Measurements from ENCODE around the gene RPTOR.

The RPTOR gene

DNA sequence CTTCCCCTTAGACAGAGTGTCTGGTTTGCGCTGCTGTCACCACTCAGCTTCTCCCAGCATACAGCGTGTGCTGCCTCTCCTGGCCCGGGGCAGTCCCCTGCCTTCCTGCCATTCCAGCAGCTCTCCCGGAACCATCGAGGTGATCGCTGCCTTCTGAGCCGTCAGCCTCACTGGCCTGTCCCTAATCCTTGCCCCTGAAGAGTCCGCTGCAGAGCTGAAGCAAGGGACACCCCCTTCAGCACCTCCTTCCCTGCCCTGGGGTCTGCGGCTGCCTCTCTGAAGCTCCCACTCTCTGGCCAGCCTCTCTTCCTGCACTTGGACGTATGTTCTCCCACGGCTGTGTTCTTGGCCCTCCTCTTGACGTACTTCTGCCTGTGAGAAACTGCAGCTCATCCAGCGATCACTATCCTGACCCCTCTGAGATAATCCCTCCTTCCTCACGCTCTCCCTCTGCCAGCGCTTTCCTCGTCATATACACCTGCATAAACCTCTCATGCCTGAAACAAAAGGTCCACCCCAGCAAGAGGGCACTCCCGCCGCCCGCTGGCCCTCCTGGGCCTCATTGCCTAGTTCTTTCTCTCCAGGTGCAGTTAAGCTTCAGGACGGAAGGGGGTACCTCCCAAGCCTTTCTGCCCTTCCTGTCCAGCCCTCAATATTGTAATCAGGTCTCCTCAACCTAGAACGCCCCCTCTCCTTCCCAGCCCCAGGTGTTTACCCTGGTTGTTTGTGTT is 226.4 kb downstream of the RPTOR start:
- no peak for DNase-seq

DNA sequence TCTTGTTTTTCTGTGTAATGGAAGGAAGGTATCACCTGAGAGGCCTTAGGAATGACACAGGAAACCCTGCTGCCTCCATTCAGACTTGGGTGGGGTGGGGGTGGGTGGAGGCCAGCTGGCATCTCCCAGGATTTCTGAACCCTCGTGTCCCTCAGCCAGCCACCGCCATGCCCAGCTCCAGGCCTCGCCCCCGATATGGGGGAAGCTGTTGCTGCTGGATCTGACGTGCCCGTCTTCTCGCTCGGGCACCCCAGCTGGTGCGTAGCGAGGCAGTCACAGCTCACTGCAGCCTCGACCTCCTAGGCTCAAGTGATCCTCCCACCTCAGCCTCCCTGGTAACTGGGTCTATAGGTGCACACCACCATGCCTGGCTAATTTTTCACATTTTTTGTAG is 227.0 kb downstream of the RPTOR start:
- no peak for DNase-seq

DNA sequence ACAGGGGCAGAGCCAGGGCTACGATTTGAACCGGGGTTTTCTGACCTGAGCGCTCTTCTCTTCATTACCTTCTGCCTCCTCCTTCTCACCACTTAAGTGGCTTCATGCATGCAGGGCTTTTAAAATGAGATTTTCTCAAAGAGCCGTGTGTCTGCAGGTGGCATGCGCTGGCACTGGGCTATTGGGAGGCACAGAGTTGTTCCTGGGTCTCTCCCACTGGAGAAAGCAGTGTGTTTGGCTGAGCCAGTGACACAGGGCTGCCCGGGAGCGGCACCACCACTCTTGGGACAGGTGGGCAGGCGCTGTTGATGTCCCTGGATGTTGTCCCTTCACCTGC is 228.2 kb downstream of the RPTOR start:
- DNase-seq, result no peak

DNA sequence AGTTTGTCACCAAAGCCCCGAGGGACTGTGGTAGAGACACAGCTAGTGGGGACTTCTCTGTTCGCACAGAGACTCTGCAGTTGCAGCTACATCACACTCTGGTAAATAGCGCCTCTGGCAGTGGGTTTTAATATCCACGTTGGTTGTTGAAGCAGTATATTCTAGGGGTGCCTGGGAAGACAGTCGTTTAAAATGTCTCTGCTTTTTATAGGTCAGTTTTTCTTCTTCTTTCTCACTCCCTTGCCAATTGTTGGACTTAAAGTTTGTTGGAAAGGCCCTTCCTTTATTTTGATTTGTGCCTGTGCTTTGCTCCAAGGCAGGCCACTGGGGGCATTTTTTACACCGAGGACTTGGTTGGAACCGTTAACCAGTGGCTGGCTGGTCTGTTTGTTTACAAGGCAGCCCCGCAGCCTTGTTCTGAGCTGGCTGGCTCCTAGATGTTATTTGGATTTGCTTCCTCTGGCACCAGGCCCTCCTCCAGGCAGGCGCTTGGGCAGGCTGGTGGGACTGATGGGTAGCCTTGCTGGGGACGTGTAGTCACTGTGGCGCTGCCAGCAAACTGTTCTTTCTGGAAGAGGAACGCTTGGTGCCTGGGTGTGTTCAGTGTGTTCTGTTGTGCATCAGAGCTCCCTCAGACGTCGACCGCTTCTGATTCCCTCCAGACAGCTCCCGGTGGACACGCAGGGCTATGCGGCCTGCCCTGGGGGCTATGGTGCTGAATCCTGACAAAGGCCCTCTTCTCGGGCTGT is 228.8 kb downstream of the RPTOR start:
- no peak for DNase-seq

DNA sequence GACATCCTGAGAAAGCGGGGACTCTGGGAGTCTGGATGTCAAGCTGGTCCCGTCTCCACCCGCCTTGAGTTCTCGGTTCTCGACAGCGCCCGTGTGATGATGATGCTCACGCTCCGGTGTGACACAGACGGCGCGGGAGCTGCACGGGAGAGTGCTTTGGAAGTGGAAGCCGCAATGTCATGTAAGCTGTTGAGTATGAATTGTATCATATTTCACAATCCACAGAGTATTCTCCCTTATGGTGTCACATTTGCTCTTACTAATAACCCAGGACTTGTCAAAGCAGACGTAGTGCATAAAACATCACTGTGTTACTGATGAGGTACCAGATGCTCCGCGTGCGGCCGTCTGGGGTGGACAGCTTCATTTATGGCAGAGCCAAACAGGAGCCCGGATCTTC is 229.5 kb downstream of the RPTOR start:
- no peak for DNase-seq

DNA sequence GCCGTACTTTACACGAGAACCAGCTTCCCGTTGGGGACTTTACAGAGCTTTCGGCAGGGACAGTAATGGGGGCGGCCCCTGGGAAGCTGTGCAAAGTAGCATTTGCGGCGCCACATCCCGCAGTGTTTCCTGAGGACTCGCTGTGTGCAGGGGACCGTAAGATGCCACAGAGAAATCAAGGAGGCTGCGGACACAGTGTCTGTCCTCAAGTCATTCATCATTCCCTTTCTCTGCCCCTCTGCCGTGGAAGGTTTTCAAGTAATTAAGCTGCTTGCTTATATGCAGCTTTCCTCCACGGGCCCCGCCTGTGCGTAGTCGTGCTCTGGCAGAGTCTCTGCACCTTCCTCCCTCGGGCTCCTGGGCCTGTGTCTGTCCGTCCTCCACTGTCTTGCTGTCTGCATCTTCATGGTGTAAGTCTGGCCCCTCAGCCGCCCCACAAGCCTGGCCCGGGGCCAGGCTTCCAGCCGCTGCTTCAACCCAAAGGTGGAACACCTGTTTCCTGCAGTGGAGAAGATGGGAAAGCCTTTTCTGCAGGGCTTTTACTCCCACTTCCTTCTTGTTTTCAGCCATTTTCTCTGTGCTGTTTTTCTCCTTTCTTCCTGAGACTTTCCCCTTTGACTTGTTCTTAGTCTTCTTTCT is 230.1 kb downstream of the RPTOR start:
- no peak for DNase-seq

DNA sequence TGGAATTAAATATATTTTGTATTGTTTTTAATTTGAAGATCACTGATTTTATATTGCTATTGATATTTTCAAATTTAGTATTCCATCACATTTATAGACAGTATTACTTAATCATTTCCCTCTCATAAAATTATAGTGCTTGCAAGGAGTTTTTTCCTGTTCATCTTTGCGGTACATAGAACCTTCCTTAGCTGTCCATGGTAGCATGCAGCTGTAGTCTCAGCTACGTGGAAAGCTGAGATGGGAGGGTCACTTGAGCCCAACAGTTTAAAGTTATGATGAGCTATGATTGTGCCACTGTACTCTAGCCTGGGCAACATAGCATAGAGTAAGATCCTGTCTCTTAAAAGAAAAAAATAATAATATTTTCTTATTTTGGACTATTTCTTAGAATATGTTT is 231.2 kb downstream of the RPTOR start:
- no peak for DNase-seq

DNA sequence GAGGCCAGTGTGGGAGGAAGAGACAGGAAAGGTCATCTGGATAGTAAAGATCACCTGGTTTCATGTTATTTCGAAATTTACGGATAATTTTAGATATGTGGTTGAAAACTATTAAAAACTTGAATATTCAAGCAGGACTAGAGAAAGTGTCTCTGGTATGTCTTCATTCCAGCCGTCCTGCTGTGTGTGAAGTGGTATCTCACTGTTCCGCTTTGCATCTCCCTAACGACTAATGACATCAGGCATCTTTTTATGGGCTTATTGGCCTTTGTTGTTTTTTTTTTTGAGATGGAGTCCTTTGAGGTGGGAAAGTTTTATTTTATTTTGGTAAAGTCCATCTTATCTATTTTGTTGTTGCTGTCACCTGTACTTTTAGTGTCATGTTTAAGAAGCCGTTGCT is 232.6 kb downstream of the RPTOR start:
- DNase-seq, result no peak

DNA sequence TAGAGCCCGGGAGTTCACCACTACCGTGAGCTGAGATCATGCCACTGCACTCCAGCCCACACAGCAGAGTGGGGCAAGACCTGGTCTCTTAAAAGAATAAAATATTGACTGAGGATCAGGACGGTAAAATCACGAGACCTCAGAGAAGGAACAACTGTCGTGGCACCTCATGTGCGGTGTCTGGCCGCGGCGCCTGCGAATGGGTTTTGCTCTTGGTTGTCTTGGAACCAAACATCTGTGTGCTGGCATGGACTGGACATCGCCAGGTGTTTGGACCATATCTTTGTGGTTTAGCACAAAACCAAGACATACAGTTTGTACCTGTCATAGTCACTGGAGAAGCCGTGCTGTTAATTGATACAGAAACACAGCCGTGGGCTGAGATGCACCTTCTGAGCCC is 234.1 kb downstream of the RPTOR start:
- DNase-seq, result no peak

DNA sequence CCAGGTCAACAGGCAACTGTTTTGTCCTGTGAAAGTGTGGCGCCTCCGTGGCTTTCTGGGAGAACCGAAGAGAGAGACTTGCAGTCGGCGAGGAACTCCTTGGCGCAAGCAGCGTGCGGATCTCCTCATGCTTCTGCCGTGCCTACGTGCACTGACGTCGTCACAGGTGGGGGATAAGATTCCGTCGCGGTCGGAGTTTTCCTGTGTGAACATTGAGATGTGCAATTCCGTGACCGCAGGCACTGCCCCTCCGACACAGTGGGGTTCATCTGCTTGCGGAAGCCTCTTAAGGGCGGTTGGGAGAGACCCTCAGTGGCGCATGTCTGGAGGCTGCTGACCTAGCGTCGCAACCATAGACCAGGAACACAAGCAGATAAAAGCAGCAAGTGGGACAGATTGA is 234.7 kb downstream of the RPTOR start:
- DNase-seq, result no peak

DNA sequence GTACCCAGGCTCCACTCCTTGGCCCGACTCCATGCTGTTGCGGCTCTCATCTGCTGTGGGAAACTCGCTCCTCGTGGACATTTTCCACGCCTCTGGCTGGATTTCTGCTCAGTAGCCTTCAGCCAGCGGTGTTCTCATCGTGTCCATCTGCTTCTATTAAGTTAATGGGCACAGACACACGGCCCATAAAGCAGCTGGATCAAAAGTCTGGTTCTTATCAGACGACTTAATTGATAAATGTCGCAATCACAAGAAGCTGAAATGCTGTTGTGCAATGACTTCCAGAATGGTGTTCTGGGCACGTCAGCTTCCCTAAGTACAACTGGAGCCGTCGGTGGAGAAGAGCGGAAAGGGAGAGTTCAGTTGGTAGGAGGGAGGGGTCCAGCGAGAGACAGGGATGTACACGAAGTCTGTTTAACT is 235.3 kb downstream of the RPTOR start:
- no peak for DNase-seq

DNA sequence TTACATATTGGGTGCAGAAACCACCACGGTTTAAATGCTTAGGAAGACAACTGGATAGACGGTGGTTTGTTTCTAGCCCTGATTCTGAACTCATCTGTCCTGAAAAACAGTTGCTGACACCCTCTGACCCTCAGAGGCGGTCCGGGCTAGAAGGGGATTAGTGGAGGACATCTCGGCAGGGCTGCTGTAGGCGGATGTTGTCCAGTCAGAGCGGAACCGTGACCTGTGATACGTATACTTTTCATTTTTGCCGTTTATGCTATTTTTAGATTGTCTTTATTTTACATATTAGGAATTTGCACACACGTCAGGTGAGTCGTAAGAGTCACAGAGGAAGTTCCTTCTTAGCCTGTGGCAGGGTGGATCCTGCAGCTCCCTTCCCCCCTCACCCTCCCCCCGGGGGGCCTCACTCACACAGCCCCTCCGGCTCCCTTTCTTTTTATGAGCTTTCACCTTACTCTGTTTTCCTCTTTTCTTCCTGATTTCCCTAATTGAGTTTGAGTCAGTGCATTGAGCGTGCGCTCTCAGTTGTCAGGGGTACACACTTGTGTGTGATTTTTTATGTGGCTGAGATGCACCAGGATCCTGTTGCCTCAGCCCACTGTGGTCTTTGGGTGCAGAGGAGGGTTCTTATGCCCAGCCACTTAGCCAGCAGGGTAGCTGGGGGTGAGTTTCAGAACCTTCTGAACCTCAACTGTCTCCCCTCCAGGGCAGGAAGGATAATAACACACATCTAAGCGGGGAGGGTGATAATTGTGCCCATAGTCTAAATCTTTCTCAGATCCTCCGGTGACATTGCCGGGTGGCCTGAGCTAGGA is 236.0 kb downstream of the RPTOR start:
- DNase-seq, result no peak

DNA sequence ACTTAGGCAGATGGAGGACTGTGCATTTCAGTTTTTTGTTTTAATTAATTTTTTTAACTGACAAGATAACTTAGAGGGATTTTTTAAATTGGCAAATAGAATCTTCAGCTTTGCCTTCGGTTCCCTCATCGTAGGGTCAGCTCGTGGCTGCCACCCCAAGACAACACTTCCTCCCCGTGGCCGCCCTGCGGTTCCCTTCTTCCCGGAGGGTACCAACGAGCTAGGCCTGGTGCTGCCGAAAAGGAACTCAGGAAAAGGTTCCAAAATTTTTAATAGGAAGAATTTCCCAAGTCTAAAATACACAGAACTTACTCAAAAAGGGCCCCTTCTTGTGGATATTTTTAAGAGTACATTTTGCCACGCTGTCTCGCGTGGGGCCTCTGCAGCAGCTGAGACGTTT is 236.6 kb downstream of the RPTOR start:
- DNase-seq, result no peak

DNA sequence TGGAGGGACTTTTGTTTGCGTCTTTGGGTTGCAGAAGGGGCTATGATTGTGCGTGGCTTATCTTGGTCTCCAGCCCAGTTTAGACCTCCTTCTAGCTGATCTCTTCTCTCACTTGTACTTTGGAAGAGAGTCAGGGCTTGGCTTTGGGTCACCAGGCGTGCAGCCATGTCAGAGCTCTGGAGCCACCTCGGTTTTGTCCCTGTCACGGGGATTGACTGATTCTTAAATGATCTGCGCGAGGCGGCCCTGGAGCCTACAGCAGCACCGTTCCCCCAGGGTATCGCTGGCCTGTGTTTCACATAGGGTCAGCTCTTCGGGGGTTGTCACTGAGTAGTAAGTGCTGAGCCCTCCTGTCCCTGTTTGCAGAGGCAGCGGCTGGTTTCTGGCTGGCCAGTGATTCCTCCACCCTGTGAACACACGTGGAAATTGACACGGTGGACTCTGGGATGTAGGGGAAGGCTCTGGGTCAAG is 237.2 kb downstream of the RPTOR start:
- DNase-seq, result no peak

DNA sequence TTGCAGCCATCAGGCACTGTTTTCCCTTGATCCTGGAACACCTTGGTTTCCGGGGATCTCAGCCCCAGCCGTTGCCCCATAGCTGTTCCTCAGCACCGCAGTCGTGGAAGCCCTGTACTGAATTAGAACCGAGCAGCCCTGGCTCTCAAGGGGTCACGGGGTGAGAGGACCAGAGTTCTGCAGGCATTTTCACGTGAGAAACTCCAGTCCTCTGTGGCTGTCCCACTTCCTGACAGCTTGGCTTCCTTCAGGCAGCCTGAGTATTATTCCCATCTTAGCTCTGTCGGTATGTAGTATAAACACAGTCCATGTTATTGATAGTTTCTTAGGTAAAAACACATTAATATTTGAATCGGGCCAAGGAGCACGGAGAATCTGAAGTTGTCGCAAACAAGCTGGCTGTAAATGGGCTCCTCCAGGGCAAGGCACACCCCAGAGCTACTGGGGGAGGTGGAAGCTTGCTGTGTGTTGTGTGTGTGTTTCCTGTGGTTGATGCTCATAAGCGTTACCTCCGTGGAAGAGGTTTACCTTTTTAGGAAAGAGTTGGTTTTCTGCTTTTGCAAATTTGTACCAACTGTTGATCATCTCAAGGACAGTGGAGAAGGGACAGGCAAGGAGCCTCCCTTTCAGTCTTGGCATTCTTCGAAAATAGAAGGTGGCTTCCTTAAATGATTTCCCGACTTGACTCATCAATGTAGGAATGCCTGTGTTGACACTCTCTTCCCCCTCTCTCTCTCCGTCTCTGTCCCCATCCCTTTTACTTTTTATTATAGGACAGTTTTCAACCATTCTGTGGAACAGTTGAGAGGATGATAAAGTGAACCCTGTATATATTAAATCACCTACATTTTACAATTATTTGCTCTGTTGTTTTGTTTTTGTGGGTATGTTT is 238.1 kb downstream of the RPTOR start:
- no peak for DNase-seq

DNA sequence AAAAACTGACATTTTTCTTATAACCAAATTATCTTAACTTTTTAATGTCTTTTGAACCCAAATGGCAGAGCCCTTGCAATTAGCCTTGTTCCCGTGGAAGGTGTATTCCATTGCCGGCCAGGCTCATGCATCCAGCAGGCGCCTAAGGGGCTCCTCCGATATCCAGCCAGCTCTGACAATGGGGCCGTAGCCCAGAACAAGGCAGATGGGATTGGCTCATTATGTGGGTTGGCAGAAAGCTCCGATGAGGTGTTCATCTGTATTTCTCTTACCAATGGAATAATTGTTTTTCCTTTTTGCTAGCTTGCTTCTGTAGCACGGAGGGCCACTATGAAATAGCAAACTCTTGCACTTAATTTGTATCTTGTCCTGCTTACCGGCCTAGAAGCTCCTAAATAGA is 238.8 kb downstream of the RPTOR start:
- DNase-seq, result no peak

DNA sequence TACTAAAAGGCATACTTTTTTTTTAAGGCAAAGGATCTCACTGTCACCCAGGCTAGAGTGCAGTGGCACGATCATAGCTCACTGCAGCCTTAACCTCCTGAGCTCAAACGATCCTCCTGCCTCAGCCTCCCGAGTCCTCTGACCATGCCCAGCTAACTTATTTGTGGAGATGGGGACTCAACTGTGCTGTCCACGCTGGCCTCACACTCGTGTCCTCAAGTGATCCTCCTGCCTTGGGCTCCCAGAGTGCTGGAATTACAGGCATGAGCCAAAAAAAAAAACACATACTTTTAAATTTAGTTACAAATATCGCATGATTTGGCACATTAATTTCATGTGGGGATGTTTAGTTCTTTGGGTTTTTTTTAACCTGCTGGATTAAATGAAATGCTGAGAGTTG is 239.3 kb downstream of the RPTOR start:
- no peak for DNase-seq

DNA sequence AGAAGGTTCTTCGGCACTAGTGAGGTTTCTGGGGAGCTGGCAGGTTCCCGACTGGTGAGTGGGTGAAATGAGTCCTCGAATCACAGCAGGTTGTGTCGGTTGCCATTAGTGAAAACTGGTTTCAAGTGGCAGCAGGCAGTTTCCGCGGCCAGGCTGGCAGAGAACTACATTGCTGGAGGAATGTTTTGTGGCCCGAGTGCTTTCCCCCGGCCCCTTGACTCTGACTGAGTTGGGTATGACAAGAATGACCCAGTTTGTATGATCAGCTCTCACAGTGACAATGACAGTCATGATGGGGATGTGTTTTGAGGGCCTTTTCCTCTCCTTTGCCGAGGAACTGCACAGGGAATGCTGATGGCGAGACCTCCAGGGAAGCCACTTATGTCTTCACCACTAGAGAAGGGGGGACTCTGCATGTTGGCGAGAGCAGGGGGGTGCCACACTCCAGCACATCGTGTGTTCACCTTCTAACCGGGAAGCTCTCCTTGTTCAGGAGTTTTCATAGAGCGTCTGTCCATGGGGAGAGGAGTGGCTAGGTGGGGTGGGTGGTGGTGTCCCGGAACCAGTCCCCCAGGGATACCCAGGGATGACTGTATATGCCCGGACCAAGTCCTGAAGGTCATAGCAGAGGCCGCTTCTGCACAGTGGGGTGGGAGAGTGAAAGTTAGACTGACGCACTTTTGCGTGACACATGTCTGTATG is 241.0 kb downstream of the RPTOR start:
- DNase-seq, result no peak

DNA sequence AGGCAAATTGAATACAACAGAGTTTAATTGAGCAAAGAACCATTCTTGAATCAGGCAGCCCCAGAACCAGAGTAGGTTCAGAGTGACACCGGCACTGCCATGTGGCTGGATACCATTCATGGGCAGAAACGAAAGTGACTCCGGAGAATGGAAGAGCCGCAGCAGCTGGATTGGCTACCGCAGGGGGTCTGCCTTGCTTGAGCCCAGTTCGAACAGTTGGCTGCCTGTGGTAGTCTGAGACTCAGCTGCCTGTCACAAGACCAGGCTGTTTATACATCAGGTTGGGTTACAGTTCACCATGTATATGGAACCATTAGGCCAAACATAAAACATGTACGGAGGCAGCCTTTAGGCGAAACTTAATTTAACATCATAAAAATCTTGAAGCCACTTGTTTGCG is 241.8 kb downstream of the RPTOR start:
- DNase-seq, result no peak

DNA sequence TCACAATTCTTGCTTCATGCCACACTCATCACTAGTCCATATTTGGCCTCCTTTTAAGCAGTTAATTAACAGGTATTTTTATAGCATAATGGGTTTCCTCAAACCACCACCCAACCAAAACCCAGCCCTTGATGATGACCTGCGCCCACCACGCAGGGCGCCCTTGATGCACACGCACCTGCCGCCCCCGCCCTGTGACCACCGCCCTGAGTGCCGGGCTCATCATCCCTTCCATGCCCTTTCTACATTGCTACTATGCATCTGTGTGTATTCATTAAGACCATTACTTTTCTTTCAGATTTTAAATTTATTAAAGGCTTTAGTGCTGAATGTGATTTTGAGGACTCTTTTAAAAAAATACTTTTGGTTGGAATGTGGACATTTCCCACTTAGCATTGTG is 242.2 kb downstream of the RPTOR start:
- no peak for DNase-seq

DNA sequence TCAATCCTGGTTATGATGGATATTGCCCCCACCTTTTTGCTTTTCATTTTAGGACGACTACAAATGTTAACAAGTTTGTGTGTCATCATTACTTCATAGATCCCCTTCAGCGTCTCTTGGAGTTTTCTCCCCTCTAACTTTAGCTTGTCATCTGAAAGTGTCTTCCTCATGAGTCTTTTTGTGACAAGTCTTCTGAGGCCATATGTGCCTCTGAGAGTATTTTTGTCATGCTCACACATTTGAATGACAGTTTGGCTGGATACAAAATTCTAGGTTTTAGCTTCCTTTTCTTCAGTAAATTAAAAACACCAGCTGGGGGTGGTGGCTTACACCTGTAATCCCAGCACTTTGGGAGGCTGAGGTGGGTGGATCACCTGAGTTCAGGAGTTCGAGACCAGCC is 243.2 kb downstream of the RPTOR start:
- no peak for DNase-seq
